LNCAP (cell line): ENCODE results near the gene SLC16A8.

Experiments used
- CTCF ChIP-seq: fragments of 450-650 bp; IDR thresholded peaks from 2 replicates; pipeline ENCODE4 v1.5.1; 2017; ENCODE audit warnings: mild to moderate bottlenecking

SLC16A8 gene

DNA sequence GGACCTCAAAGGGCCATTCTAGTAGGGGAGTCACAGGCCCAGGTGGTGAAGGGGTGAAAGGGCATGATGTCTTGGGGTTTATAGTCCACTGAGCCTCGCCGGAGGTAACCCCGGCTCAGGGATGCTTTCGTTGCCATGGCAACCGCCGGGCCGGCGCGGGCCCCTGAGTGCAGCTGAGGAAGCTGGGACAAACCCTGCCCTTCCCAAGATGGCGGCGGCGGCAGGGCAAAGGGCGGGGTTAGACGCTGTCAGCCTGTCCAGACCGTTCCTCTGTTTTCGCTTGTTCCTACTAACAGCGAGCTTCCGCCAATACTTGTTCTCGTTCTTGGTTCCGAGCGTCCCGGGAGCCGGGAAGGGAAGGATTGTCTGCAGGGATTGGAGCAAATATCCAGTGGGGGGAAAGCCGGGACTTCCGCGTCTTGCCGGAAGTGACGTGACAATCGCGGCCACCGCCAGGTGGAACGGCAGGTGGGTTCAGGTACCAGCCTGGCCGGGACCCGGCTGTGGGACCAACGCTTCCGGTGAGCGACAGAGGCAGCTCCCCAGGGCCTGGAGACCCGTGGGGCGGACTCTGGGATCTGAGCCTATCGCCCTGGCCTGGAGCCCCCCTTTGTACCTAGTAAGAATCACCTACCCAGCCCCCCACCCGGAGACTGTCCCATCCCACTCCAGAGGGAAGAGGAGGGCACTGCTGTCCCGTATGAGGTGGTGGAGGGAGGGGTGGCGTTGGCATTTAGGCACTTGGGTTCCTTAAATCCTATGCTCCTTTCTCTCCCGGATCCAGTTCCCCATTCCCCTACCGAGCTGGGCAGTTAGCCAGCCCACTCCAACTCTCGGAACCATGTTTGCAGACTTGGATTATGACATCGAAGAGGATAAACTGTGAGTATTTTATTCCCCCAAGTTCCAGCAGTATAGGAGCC, 26.8 kb downstream of the SLC16A8 start, which contains the start of gene PICK1:
TSS of gene PICK1 (plus strand) at position 436 of the 923 bp plus-strand sequence. CDS start at position 842, 406 bp downstream.
- no peak for TF ChIP-seq CTCF

DNA sequence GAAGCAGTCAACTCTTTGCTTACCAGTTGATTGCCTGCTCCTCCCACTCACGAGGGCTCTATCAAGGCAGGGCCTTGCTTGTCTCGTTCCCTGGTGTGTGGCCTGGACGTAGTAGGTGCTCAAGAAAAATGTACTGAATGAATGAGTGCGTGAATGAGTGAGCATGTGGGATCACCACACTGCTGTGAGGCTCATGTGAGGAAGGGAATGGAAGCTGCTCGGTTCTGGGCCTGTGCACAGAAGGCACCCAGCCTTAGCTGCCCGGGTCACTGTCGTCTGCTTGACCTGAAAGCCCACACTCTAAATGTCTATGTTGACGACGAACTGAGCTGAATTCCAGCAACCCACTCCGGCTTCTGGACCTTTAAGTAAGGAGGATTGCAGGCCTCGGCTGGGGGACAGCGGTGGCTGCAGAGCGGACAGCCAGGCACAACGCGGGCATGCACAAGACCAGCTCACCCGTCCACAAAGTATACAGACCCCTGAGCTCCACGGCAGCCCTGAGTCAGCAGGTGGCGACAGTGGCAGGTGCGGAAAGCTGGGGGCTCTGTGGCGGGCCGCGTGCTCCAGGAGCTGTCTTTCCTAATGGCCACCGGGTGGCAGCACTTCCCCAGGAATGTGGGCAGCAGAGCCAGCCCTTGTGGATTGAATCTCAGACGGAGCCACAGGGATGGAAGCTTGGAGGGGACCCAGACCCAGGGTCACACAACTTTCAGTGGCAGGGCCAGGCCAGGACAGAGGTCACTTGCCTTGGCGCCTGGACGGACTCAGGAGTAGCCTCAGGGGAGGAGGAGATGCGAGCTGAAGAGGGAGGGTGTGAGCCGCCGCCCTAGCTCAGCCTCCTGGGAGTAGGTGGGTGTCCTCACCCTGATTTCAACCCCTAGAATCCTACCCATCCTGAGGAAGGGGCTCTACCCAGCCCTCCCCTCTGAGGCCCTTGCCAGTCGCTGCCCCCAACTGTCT, 31.8 kb downstream of the SLC16A8 start:
- TF ChIP-seq CTCF = peak; percentile 93

DNA sequence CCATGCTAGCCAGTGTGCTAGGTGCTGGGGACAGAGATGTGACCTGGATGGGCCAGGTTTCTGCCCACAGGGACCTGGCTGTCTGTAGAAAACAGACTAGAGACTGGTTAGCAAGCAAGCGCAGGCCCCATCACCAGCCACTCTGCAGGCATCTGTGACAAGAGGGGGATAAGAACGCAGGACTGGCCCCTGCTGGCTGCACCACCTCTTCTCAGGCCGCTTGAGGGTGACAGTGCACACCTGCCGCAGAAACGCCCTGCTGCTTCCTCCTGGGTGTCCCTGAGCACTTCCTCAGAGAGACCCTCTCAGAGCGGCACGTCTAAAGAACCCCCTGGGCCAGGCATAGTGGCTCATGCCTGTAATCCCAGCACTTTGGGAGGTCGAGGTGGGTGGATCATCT, 32.7 kb downstream of the SLC16A8 start:
- TF ChIP-seq CTCF = no peak

- no peak for TF ChIP-seq CTCF
Measured at GRCh38 chr22:38050720-38051119, 33.3 kb downstream of the SLC16A8 start.

- TF ChIP-seq CTCF = no peak
Measured at GRCh38 chr22:38049812-38050619, 34.0 kb downstream of the SLC16A8 start.

DNA sequence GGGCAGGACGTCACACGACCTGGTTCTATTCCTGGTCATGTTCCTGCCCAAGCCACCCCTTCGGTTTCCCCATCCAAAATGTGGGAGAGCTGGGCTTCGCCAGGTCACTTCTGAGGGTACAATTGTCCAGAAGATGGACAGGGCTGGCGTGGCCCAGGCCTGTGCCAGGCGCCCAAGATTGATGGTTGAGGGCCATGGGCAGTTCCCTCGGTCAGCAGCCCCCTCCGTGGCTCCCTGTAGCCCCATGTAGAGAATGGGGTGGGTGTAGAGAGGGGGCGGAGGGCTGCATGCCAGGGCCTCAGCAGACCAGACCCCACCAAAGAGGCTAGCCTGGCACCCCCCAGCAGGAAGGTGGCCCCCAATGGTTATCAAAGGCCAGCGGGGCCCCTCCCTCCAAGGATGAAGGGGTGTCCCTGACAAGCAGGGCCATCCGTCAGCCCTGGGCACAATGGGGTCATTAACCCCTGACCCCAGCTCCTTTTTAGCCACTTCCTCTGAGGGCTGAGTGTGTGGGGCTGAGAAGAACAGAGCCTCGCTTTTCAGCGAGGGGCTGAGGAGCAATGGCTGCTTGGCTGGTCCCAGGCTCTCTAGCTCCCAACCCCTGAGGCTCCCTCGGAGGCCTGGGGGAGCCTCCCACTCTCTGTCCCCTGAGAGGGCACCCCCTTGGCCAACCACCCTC, 37.8 kb downstream of the SLC16A8 start:
- TF ChIP-seq CTCF = no peak
